IMR-90 (cell line): ENCODE results near the gene FAM210B. TPM values are rescaled to one million over a fixed set of nuclear protein-coding genes. Genes with fewer than 3 reads are reported as not detected.

Experiments
- ATAC-seq: fragments of 200-7000 bp; cut with Tn5 transposase; 2 replicates; pipeline ENCODE4 v1.9.1; 2020; ENCODE audit warnings: low read depth, mild to moderate bottlenecking, moderate library complexity
- BruUV-seq: library from RNA; stranded (reverse); fragments of 400-500 nt; replicated peaks from 2 replicates; lab custom pipeline; 2021; lab: Mats Ljungman, UMichigan
- CTCF ChIA-PET: fragments of 300-600 bp; formaldehyde crosslinking; extraction: SDS; loops from one replicate; lab custom pipeline; 2021; ENCODE audit warnings: antibody characterized with exemption; lab: Yijun Ruan, JAX
- POLR2A ChIA-PET: fragments of 300-600 bp; sonication (Branson Sonifier 250); formaldehyde crosslinking; loops from one replicate; lab custom pipeline; 2022; ENCODE audit warnings: antibody characterized with exemption; ENCODE audit not compliant: unreplicated experiment; lab: Charles Lee
- DNase-seq: peaks from one replicate; pipeline ENCODE4 v3.0.0; 2013
- H2AFZ ChIP-seq: replicated peaks from 2 replicates; pipeline ENCODE3; 2013; ENCODE audit warnings: low read length, mild to moderate bottlenecking; ENCODE audit not compliant: poor library complexity
- H2AK5ac ChIP-seq: 2 replicates; pipeline ENCODE4 v1.6.1; 2013; ENCODE audit warnings: low read depth, low read length, inconsistent platforms
- H2AK9ac ChIP-seq: replicated peaks from 2 replicates; pipeline ENCODE3; 2013; ENCODE audit warnings: mild to moderate bottlenecking, low read depth, low read length, moderate library complexity; ENCODE audit not compliant: poor library complexity
- H2BK120ac ChIP-seq: 2 replicates; pipeline ENCODE4 v1.6.1; 2013; ENCODE audit warnings: low read depth, low read length, inconsistent platforms
- H2BK15ac ChIP-seq: 3 replicates; pipeline ENCODE4 v1.6.1; 2013; ENCODE audit warnings: low read depth, low read length, inconsistent platforms
- H2BK20ac ChIP-seq: 2 replicates; pipeline ENCODE4 v1.6.1; 2013; ENCODE audit warnings: low read depth, mild to moderate bottlenecking, inconsistent platforms, low read length, moderate library complexity
- H2BK5ac ChIP-seq: 2 replicates; pipeline ENCODE4 v1.6.1; 2013; ENCODE audit warnings: mild to moderate bottlenecking, low read depth, low read length, inconsistent platforms; ENCODE audit not compliant: poor library complexity, severe bottlenecking
- H3K14ac ChIP-seq: replicated peaks from 2 replicates; pipeline ENCODE4 v1.6.1; 2013; ENCODE audit warnings: low read depth, low read length, inconsistent platforms
- H3K18ac ChIP-seq: 2 replicates; pipeline ENCODE4 v1.6.1; 2013; ENCODE audit warnings: low read depth, low read length, control low read depth
- H3K23ac ChIP-seq: 2 replicates; pipeline ENCODE4 v1.6.1; 2013; ENCODE audit warnings: low read depth, low read length, inconsistent platforms
- H3K27ac ChIP-seq: 2 replicates; pipeline ENCODE4 v1.5.1; 2013; ENCODE audit warnings: mild to moderate bottlenecking, control low read depth, low read length; ENCODE audit not compliant: insufficient read depth
- H3K27me3 ChIP-seq: 2 replicates; pipeline ENCODE4 v1.6.1; 2013; ENCODE audit warnings: low read length; ENCODE audit not compliant: control insufficient read depth, insufficient read depth
- H3K36me3 ChIP-seq: 2 replicates; pipeline ENCODE4 v1.6.1; 2013; ENCODE audit warnings: low read length, mixed read lengths; ENCODE audit not compliant: control insufficient read depth, insufficient read depth
- H3K4ac ChIP-seq: 2 replicates; pipeline ENCODE4 v1.6.1; 2013; ENCODE audit warnings: low read depth, low read length, inconsistent platforms
- H3K4me1 ChIP-seq: 2 replicates; pipeline ENCODE4 v1.6.1; 2013; ENCODE audit warnings: low read length, mixed read lengths; ENCODE audit not compliant: control insufficient read depth, insufficient read depth
- H3K4me2 ChIP-seq: 2 replicates; pipeline ENCODE4 v1.6.1; 2013; ENCODE audit warnings: low read depth, mild to moderate bottlenecking, control low read depth, low read length, moderate library complexity
- H3K4me3 ChIP-seq: 2 replicates; pipeline ENCODE4 v1.5.1; 2013; ENCODE audit warnings: low read depth, mild to moderate bottlenecking, control low read depth, low read length, moderate library complexity; ENCODE audit not compliant: insufficient read depth
- H3K56ac ChIP-seq: 2 replicates; pipeline ENCODE4 v1.6.1; 2013; ENCODE audit warnings: low read length, inconsistent platforms; ENCODE audit not compliant: insufficient read depth; ENCODE audit errors: extremely low read depth
- H3K79me1 ChIP-seq, 2 experiments: 2 replicates each; pipeline ENCODE4 v1.6.1; 2013; ENCODE audit warnings: low read length in 2 of 2, inconsistent platforms in 1 of 2, low read depth in 1 of 2
- H3K9ac ChIP-seq: 2 replicates; pipeline ENCODE4 v1.6.1; 2013; ENCODE audit warnings: low read depth, low read length, control low read depth
- H3K9me1 ChIP-seq: 2 replicates; pipeline ENCODE4 v1.6.1; 2013; ENCODE audit warnings: low read length, inconsistent platforms; ENCODE audit not compliant: insufficient read depth
- H3K9me3 ChIP-seq: 2 replicates; pipeline ENCODE4 v1.6.1; 2013; ENCODE audit warnings: low read length; ENCODE audit not compliant: control insufficient read depth, insufficient read depth
- H4K20me1 ChIP-seq: 2 replicates; pipeline ENCODE4 v1.6.1; 2013; ENCODE audit warnings: low read length, inconsistent platforms; ENCODE audit not compliant: insufficient read depth
- H4K5ac ChIP-seq: 2 replicates; pipeline ENCODE4 v1.6.1; 2013; ENCODE audit warnings: mild to moderate bottlenecking, low read depth, low read length, control low read depth
- H4K8ac ChIP-seq, 2 experiments: 2 replicates each; pipeline ENCODE4 v1.6.1; 2013; ENCODE audit warnings: low read depth in 2 of 2, low read length in 2 of 2, control low read depth in 1 of 2, inconsistent platforms in 1 of 2
- H4K91ac ChIP-seq: 2 replicates; pipeline ENCODE4 v1.6.1; 2013; ENCODE audit warnings: low read depth, low read length, inconsistent platforms; ENCODE audit not compliant: insufficient read depth
- BHLHE40 ChIP-seq: fragments of 150-350 bp; IDR thresholded peaks from 2 replicates; pipeline ENCODE4 v1.6.1; 2016; ENCODE audit warnings: mild to moderate bottlenecking, low read depth, low read length
- CEBPB ChIP-seq: IDR thresholded peaks from 2 replicates; pipeline ENCODE4 v1.6.1; 2012; ENCODE audit warnings: low read depth, low read length, improper control_type of control experiment
- CHD1 ChIP-seq: IDR thresholded peaks from 2 replicates; pipeline ENCODE4 v1.6.1; 2012; ENCODE audit warnings: low read depth, low read length, improper control_type of control experiment
- FOS ChIP-seq: fragments of 150-350 bp; IDR thresholded peaks from 2 replicates; pipeline ENCODE4 v1.6.1; 2016; ENCODE audit warnings: low read depth, low read length
- MAFK ChIP-seq: IDR thresholded peaks from 2 replicates; pipeline ENCODE4 v1.6.1; 2012; ENCODE audit warnings: low read depth, low read length, improper control_type of control experiment
- MAZ ChIP-seq: IDR thresholded peaks from 2 replicates; pipeline ENCODE4 v1.6.1; 2012; ENCODE audit warnings: low read depth, mild to moderate bottlenecking, low read length, improper control_type of control experiment, moderate library complexity, borderline replicate concordance
- MXI1 ChIP-seq: IDR thresholded peaks from 2 replicates; pipeline ENCODE4 v1.6.1; 2012; ENCODE audit warnings: low read depth, mild to moderate bottlenecking, low read length, moderate library complexity, borderline replicate concordance
- NFE2L2 ChIP-seq: fragments of 150-350 bp; IDR thresholded peaks from 2 replicates; pipeline ENCODE4 v1.6.1; 2016; ENCODE audit warnings: low read depth, mild to moderate bottlenecking, low read length
- RAD21 ChIP-seq: IDR thresholded peaks from 2 replicates; pipeline ENCODE4 v1.6.1; 2012; ENCODE audit warnings: low read length, improper control_type of control experiment
- RCOR1 ChIP-seq: IDR thresholded peaks from 2 replicates; pipeline ENCODE4 v1.6.1; 2012; ENCODE audit warnings: mild to moderate bottlenecking, low read length, improper control_type of control experiment; ENCODE audit not compliant: insufficient replicate concordance
- RFX5 ChIP-seq: IDR thresholded peaks from 2 replicates; pipeline ENCODE4 v1.8.0; 2012; ENCODE audit warnings: low read depth, mild to moderate bottlenecking, low read length, moderate library complexity
- SMC3 ChIP-seq: fragments of 150-350 bp; IDR thresholded peaks from 2 replicates; pipeline ENCODE4 v1.6.1; 2016; ENCODE audit warnings: low read depth, mild to moderate bottlenecking, antibody characterized with exemption, low read length, moderate library complexity
- WGBS, 2 experiments: methylation state at CpG; one replicate each; pipeline versions ENCODE4 v1.1.5 to v1.1.7; 2013; ENCODE audit warnings: missing lambda C conversion rate in 2 of 2; ENCODE audit not compliant: insufficient read length in 1 of 2; ENCODE audit errors: extremely low coverage in 2 of 2; 5-methylcytosine and 5-hydroxymethylcytosine counted together
- dilution Hi-C: fragments of 300-500 bp; cut with HindIII; formaldehyde crosslinking; loops from one replicate; pipeline ENCODE4 v1.14.3; 2018; ENCODE audit warnings: low sequenced_read_pairs; ENCODE audit not compliant: unreplicated experiment
- in situ Hi-C: fragments of 300-500 bp; cut with MboI; formaldehyde crosslinking; loops from 3 replicates; pipeline ENCODE4 v1.14.3; 2019; ENCODE audit warnings: low sequenced_read_pairs, inconsistent platforms, mixed read lengths
- intact Hi-C: fragments of 100-400 bp; cut with micrococcal nuclease; formaldehyde crosslinking; loops from 2 replicates; pipeline ENCODE4 v1.10.0; 2022
- polyA plus RNA-seq, 3 experiments: library from polyadenylated mRNA; depleted of rRNA; stranded (reverse); fragments of >200 nt; gene quantifications; 2 replicates each; pipeline ENCODE4 v1.2.3, GENCODE V29; 2012; ENCODE audit warnings: low replicate concordance in 1 of 3
- total RNA-seq: library from RNA; depleted of rRNA; stranded (reverse); fragments of >200 nt; gene quantifications from 2 replicates; pipeline ENCODE4 v1.2.3, GENCODE V29; 2012
- TF ChIP-seq, protein P1 (sequence below): fragments of 150-350 bp; IDR thresholded peaks from 2 replicates; pipeline ENCODE4 v1.6.1; 2016; ENCODE audit warnings: low read depth, mild to moderate bottlenecking, low read length, moderate library complexity, borderline replicate concordance
- TF ChIP-seq, protein P2 (sequence below): fragments of 150-350 bp; IDR thresholded peaks from 2 replicates; pipeline ENCODE4 v1.6.1; 2017; ENCODE audit warnings: mild to moderate bottlenecking, antibody characterized with exemption, low read length, low read depth
- TF ChIP-seq, protein P3 (sequence below): conservative IDR thresholded peaks from 2 replicates; pipeline ENCODE4 v1.5.1; 2012; ENCODE audit warnings: mild to moderate bottlenecking, low read depth, low read length, improper control_type of control experiment

Gene FAM210B
- total and polyA plus RNA-seq, 2 of the 4 experiments (the other 2 are of a cell fraction), result 29.5 to 45.0 TPM

DNA sequence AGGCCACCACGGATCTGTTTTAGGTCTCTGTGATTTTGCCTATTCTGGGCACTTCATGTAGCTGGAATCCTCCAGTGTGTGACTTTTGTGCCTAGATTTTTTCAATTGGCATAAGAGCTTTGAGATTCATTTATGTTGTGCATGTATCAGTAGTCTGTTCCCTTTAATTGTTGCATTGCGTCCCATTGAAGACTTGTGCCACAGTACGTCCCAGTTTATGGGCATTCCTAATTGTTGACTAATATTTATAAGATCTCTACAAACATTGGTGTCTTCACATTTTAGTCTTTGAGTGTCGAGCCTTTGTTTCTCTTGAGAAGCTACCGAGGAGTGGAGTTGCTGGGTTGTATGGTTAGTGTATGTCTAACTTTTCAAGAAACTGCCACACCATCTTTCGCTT is 704 bp upstream of the FAM210B start:
- H4K5ac ChIP-seq, result no peak overlapping the region
- H4K20me1 ChIP-seq, result peaks cover 2% of the 10 kb centered on the region; the same call in 1 of the 2 replicates
- H3K4ac ChIP-seq, result no peak overlapping the region
- H3K14ac ChIP-seq, result no peak overlapping the region
- no peaks in the 10 kb centered on the region for H3K9me3 ChIP-seq
- no peak overlapping the region for H2BK5ac ChIP-seq
- no peak overlapping the region for H3K23ac ChIP-seq
- DNase-seq (no peak), ATAC-seq (no peak)
- POLR2A ChIA-PET, result no interaction called here
- no peak overlapping the region for H3K56ac ChIP-seq
- no TSS peak for BruUV-seq
- H2AK5ac ChIP-seq, result no peak overlapping the region
- H3K4me2 ChIP-seq, result no peak overlapping the region
- no peak overlapping the region for H3K18ac ChIP-seq
- H3K27ac ChIP-seq, result no peak overlapping the region
- in situ Hi-C loops (loop anchor here (25.0 kb wide), 1 partner anchor 429 kb away; no protein-coding TSS in a partner anchor), intact Hi-C loops (no loop called here), dilution Hi-C loops (no loop called here)
- no peak overlapping the region for H4K91ac ChIP-seq
- H2AFZ ChIP-seq, result no peak overlapping the region
- TF ChIP-seq MXI1, result no peak
- TF ChIP-seq RFX5, result no peak
- TF ChIP-seq MAZ, result no peak
- TF ChIP-seq CHD1, result no peak
- TF ChIP-seq, protein P1, sequence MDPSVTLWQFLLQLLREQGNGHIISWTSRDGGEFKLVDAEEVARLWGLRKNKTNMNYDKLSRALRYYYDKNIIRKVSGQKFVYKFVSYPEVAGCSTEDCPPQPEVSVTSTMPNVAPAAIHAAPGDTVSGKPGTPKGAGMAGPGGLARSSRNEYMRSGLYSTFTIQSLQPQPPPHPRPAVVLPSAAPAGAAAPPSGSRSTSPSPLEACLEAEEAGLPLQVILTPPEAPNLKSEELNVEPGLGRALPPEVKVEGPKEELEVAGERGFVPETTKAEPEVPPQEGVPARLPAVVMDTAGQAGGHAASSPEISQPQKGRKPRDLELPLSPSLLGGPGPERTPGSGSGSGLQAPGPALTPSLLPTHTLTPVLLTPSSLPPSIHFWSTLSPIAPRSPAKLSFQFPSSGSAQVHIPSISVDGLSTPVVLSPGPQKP, result no peak
- no peak for TF ChIP-seq CEBPB
- TF ChIP-seq FOS, result no peak
- no peak for TF ChIP-seq RCOR1
- TF ChIP-seq, protein P2, sequence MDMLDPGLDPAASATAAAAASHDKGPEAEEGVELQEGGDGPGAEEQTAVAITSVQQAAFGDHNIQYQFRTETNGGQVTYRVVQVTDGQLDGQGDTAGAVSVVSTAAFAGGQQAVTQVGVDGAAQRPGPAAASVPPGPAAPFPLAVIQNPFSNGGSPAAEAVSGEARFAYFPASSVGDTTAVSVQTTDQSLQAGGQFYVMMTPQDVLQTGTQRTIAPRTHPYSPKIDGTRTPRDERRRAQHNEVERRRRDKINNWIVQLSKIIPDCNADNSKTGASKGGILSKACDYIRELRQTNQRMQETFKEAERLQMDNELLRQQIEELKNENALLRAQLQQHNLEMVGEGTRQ, result no peak
- TF ChIP-seq MAFK, result no peak
- no peak for TF ChIP-seq SMC3
- no peak for TF ChIP-seq NFE2L2
- TF ChIP-seq BHLHE40, result no peak
- TF ChIP-seq RAD21, result no peak
- TF ChIP-seq, protein P3, sequence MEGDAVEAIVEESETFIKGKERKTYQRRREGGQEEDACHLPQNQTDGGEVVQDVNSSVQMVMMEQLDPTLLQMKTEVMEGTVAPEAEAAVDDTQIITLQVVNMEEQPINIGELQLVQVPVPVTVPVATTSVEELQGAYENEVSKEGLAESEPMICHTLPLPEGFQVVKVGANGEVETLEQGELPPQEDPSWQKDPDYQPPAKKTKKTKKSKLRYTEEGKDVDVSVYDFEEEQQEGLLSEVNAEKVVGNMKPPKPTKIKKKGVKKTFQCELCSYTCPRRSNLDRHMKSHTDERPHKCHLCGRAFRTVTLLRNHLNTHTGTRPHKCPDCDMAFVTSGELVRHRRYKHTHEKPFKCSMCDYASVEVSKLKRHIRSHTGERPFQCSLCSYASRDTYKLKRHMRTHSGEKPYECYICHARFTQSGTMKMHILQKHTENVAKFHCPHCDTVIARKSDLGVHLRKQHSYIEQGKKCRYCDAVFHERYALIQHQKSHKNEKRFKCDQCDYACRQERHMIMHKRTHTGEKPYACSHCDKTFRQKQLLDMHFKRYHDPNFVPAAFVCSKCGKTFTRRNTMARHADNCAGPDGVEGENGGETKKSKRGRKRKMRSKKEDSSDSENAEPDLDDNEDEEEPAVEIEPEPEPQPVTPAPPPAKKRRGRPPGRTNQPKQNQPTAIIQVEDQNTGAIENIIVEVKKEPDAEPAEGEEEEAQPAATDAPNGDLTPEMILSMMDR, result no peak
- no peaks in the 10 kb centered on the region for H3K27me3 ChIP-seq
- H3K36me3 ChIP-seq, result 0 out of 2 replicates have a peak, but pooled peaks cover 1% of the 10 kb centered on the region
- no peak overlapping the region for H4K8ac ChIP-seq
- H3K4me3 ChIP-seq, result no peak overlapping the region
- no peak overlapping the region for H2BK120ac ChIP-seq
- no peak overlapping the region for H2BK20ac ChIP-seq
- H2BK15ac ChIP-seq, result no peak overlapping the region
- peaks cover 24 to 30% of the 10 kb centered on the region in 2 experiments for H3K79me1 ChIP-seq
- CTCF ChIA-PET, result interaction anchor here (0.6 kb wide), 1 partner anchor 76 kb away, joined by 3 read pairs; no protein-coding TSS in a partner anchor
- H3K9ac ChIP-seq, result no peak overlapping the region
- H3K4me1 ChIP-seq, result peaks cover 8% of the 10 kb centered on the region
- H3K9me1 ChIP-seq, result peaks cover 12% of the 10 kb centered on the region
- WGBS, 2 experiments, result no CpG with 5 or more reads among the region's 6 CpGs
- H2AK9ac ChIP-seq, result no peak overlapping the region
